ENCODE results near the gene TRHDE. TPM values are rescaled to one million over a fixed set of nuclear protein-coding genes. Genes with fewer than 3 reads are reported as not detected.
A peak's percentile ranks its signal among the peaks of the same experiment; 100 is the strongest.

TRHDE gene
- total RNA-seq, 1 experiment from 2014 or later = not detected

- no peak for DNase-seq (ENCODE audit: extremely low read depth, low read depth)
Observed at GRCh38 chr12:72313806-72314205, 41.6 kb downstream of the TRHDE start.

GRCh38 chr12:72315858-72316257 lies 43.7 kb downstream of the TRHDE start:
- no peak for DNase-seq (ENCODE audit: extremely low read depth, low read depth)

GRCh38 chr12:72318341-72318740 lies 46.2 kb downstream of the TRHDE start:
- DNase-seq (ENCODE audit: extremely low read depth, low read depth) = no peak

- no peak for DNase-seq (ENCODE audit: extremely low read depth, low read depth)
Observed at GRCh38 chr12:72323881-72324280, 51.7 kb downstream of the TRHDE start.

- DNase-seq (ENCODE audit: extremely low read depth, low read depth) = no peak
Observed at GRCh38 chr12:72330301-72330700, 58.1 kb downstream of the TRHDE start.

- DNase-seq (ENCODE audit: extremely low read depth, low read depth) = no peak
Observed at GRCh38 chr12:72330784-72331183, 58.6 kb downstream of the TRHDE start.

- no peak for DNase-seq (ENCODE audit: extremely low read depth, low read depth)
Observed at GRCh38 chr12:72337382-72337781, 65.2 kb downstream of the TRHDE start.

GRCh38 chr12:72337946-72338345 lies 65.8 kb downstream of the TRHDE start:
- DNase-seq (ENCODE audit: extremely low read depth, low read depth) = no peak

- no peak for DNase-seq (ENCODE audit: extremely low read depth, low read depth)
Observed at GRCh38 chr12:72338437-72338836, 66.3 kb downstream of the TRHDE start.

GRCh38 chr12:72346363-72346944 lies 74.3 kb downstream of the TRHDE start:
- DNase-seq (ENCODE audit: extremely low read depth, low read depth) = peak; percentile 27

GRCh38 chr12:72349491-72349890 lies 77.3 kb downstream of the TRHDE start:
- no peak for DNase-seq (ENCODE audit: extremely low read depth, low read depth)

GRCh38 chr12:72359416-72359815 lies 87.2 kb downstream of the TRHDE start:
- DNase-seq (ENCODE audit: extremely low read depth, low read depth) = no peak

- DNase-seq (ENCODE audit: extremely low read depth, low read depth) = no peak
Observed at GRCh38 chr12:72365151-72365550, 93.0 kb downstream of the TRHDE start.

GRCh38 chr12:72366255-72366654 lies 94.1 kb downstream of the TRHDE start:
- DNase-seq (ENCODE audit: extremely low read depth, low read depth) = no peak

GRCh38 chr12:72368298-72368697 lies 96.1 kb downstream of the TRHDE start:
- DNase-seq (ENCODE audit: extremely low read depth, low read depth) = no peak

GRCh38 chr12:72368719-72369422 lies 96.7 kb downstream of the TRHDE start:
- DNase-seq (ENCODE audit: extremely low read depth, low read depth) = no peak

GRCh38 chr12:72369423-72369959 lies 97.3 kb downstream of the TRHDE start:
- DNase-seq (ENCODE audit: extremely low read depth, low read depth) = no peak

- no peak for DNase-seq (ENCODE audit: extremely low read depth, low read depth)
Observed at GRCh38 chr12:72380441-72380840, 108.3 kb downstream of the TRHDE start.

- no peak for DNase-seq (ENCODE audit: extremely low read depth, low read depth)
Observed at GRCh38 chr12:72388322-72388721, 116.2 kb downstream of the TRHDE start.

GRCh38 chr12:72390146-72390545 lies 118.0 kb downstream of the TRHDE start:
- DNase-seq (ENCODE audit: extremely low read depth, low read depth) = no peak

GRCh38 chr12:72406111-72406510 lies 133.9 kb downstream of the TRHDE start:
- no peak for DNase-seq (ENCODE audit: extremely low read depth, low read depth)

- no peak for DNase-seq (ENCODE audit: extremely low read depth, low read depth)
Observed at GRCh38 chr12:72432037-72432604, 160.0 kb downstream of the TRHDE start.

All from NCI-H460 (cell line).